Activated T-cell treated with anti-CD3 and anti-CD28 coated beads for 48 hours (primary cell): ENCODE data around the gene SERINC2.

Experiments
- DNase-seq: peaks from one replicate; pipeline ENCODE4 v3.0.0-alpha.2; 2020; ENCODE audit warnings: low read depth

SERINC2 gene

GRCh38 chr1:31412732-31413404 is at the start of gene SERINC2:
SERINC2 (plus strand) TSS chr1:31413213; CDS start chr1:31413266, 53 bp downstream.
- no peak for DNase-seq

- no peak for DNase-seq
Observed at GRCh38 chr1:31364561-31365250, 48.3 kb upstream of the SERINC2 start.

GRCh38 chr1:31366796-31367195 is 46.2 kb upstream of the SERINC2 start:
- no peak for DNase-seq

GRCh38 chr1:31368611-31369107 is 44.4 kb upstream of the SERINC2 start:
- no peak for DNase-seq

- DNase-seq, result no peak
Observed at GRCh38 chr1:31370021-31370420, 43.0 kb upstream of the SERINC2 start.

- DNase-seq, result no peak
Observed at GRCh38 chr1:31370565-31370964, 42.4 kb upstream of the SERINC2 start.

- DNase-seq, result no peak
Observed at GRCh38 chr1:31371121-31371959, 41.7 kb upstream of the SERINC2 start.

GRCh38 chr1:31372051-31372450 is 41.0 kb upstream of the SERINC2 start:
- no peak for DNase-seq

GRCh38 chr1:31372751-31373055 is 40.3 kb upstream of the SERINC2 start:
- DNase-seq, result no peak

GRCh38 chr1:31373056-31373896 is 39.7 kb upstream of the SERINC2 start, which contains the start of gene FABP3:
FABP3 (minus strand) TSS chr1:31373076; CDS start chr1:31373014, 62 bp downstream.
- peak; percentile 9 for DNase-seq

- no peak for DNase-seq
Observed at GRCh38 chr1:31373897-31374486, 39.0 kb upstream of the SERINC2 start.

GRCh38 chr1:31374511-31375196 is 38.4 kb upstream of the SERINC2 start:
- no peak for DNase-seq

GRCh38 chr1:31376375-31377134 is 36.5 kb upstream of the SERINC2 start:
- DNase-seq, result no peak

- DNase-seq, result no peak
Observed at GRCh38 chr1:31377364-31377863, 35.6 kb upstream of the SERINC2 start.

- no peak for DNase-seq
Observed at GRCh38 chr1:31378001-31378400, 35.0 kb upstream of the SERINC2 start.

GRCh38 chr1:31380181-31380580 is 32.8 kb upstream of the SERINC2 start:
- DNase-seq, result no peak

- no peak for DNase-seq
Observed at GRCh38 chr1:31381394-31382294, 31.4 kb upstream of the SERINC2 start.

GRCh38 chr1:31382379-31382989 is 30.5 kb upstream of the SERINC2 start:
- DNase-seq, result no peak
